ENCODE results near the gene ZSWIM6. TPM values are rescaled to one million over a fixed set of nuclear protein-coding genes. Genes with fewer than 3 reads are reported as not detected.

The ZSWIM6 gene
- total and polyA plus RNA-seq, 2 of the 4 experiments (the other 2 are of a cell fraction), result 10.8 to 14.1 TPM

GRCh38 chr5:61535828-61536227, 203.8 kb downstream of the ZSWIM6 start:
- no TSS peak for BruUV-seq (replicated peaks)
- TF ChIP-seq MXI1 (IDR thresholded peaks at IDR 0.05; ENCODE audit: borderline replicate concordance, low read depth, low read length), result no peak
- Histone ChIP-seq H3K4ac (ENCODE audit: low read depth, low read length) (no peak overlapping the region), H2BK120ac (ENCODE audit: low read depth, low read length) (no peak overlapping the region), H3K9me1 (ENCODE audit: insufficient read depth, low read length) (peaks cover 6% of the 10 kb centered on the region; the same call in 1 of the 2 replicates), H2BK5ac (ENCODE audit: low read depth, low read length, poor library complexity, severe bottlenecking) (no peak overlapping the region), H3K4me2 (ENCODE audit: low read depth, low read length) (no peak overlapping the region), H3K4me1 (ENCODE audit: control insufficient read depth, insufficient read depth, low read length) (peaks cover 1% of the 10 kb centered on the region; the same call in 1 of the 2 replicates), H3K36me3 (ENCODE audit: control insufficient read depth, insufficient read depth, low read length) (peaks cover 35% of the 10 kb centered on the region), H2AK9ac (replicated peaks; ENCODE audit: low read depth, low read length, poor library complexity) (no peak overlapping the region), H2BK15ac (ENCODE audit: low read depth, low read length) (no peak overlapping the region), H4K20me1 (ENCODE audit: insufficient read depth, low read length) (no peaks in the 10 kb centered on the region), H3K23ac (ENCODE audit: low read depth, low read length) (no peak overlapping the region), H3K27ac (ENCODE audit: insufficient read depth, low read length) (no peak overlapping the region), H3K14ac (replicated peaks; ENCODE audit: low read depth, low read length) (no peak overlapping the region), H3K9me3 (ENCODE audit: control insufficient read depth, insufficient read depth, low read length) (no peaks in the 10 kb centered on the region; the same call in 1 of the 2 replicates), H3K27me3 (ENCODE audit: control insufficient read depth, insufficient read depth, low read length) (no peaks in the 10 kb centered on the region), H4K5ac (ENCODE audit: low read depth, low read length) (no peak overlapping the region), H4K8ac (ENCODE audit: low read depth in 2 of 2, low read length in 2 of 2) (no peak overlapping the region), H3K18ac (ENCODE audit: low read depth, low read length) (no peak overlapping the region), H3K79me1 (ENCODE audit: low read depth in 1 of 2, low read length in 2 of 2) (peaks cover 17 to 22% of the 10 kb centered on the region in 2 experiments), H3K9ac (ENCODE audit: low read depth, low read length) (no peak overlapping the region), H2AK5ac (ENCODE audit: low read depth, low read length) (no peak overlapping the region), H2BK20ac (ENCODE audit: low read depth, low read length) (no peak overlapping the region), H4K91ac (ENCODE audit: insufficient read depth, low read depth, low read length) (no peak overlapping the region), H2AFZ (replicated peaks; ENCODE audit: low read length, poor library complexity) (no peak overlapping the region), H3K4me3 (ENCODE audit: insufficient read depth, low read depth, low read length) (no peak overlapping the region), H3K56ac (ENCODE audit: extremely low read depth, insufficient read depth, low read length) (no peak overlapping the region)
- no peak for ATAC-seq (ENCODE audit: low read depth)
- CTCF ChIA-PET, result no interaction called here
- no CpG with 5 or more reads among the region's 7 CpGs for WGBS, 2 experiments (ENCODE audit: extremely low coverage in 2 of 2, insufficient read length in 1 of 2)
- dilution Hi-C loops (cut with HindIII; ENCODE audit: low sequenced_read_pairs, unreplicated experiment), result no loop called here
- intact Hi-C loops (cut with micrococcal nuclease), result no loop called here
- POLR2A ChIA-PET (ENCODE audit: unreplicated experiment), result no interaction called here
- DNase-seq, result no peak
- in situ Hi-C loops (cut with MboI; ENCODE audit: low sequenced_read_pairs), result no loop called here
